NCI-H748 (cell line): ENCODE data around the gene ZBTB8OS.

Experiments used
- DNase-seq: peaks from one replicate; lab custom pipeline; 2025; ENCODE audit not compliant: unreplicated experiment; lab: John Stamatoyannopoulos, UW

ZBTB8OS gene

DNA sequence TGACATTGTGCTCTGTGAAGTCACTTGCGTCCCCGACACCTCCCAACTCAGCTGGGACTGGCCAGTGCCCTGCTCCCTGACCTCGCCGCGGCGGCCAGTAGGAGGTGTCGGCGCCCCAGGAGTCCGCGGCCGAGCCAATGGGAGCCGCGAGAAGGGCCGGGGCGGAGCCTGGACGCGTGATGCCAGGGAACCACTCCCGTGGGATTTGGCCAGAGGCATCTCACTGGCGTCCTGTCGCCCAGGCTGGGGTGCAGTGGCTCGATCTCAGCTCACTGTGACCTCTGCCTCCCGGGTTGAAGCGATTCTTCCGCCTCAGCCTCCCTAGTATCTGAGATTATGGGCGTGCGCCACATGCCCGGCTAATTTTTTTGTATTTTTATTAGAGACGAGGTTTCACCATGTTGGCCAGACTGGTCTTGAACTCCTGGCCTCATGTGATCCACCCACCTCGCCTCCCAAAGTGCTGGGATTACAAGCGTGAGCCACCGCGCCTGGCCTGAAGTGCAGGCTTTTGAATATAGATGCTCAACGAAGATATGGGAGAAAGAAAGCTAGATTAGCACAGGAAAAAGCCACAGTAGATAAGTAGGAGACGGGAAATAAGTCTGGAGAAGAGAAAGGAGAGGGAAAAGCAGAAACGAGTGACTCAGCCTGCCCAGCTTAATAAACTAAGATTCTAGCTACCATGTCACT lies 38.0 kb downstream of the ZBTB8OS start:
- peak; percentile 76 for DNase-seq

DNA sequence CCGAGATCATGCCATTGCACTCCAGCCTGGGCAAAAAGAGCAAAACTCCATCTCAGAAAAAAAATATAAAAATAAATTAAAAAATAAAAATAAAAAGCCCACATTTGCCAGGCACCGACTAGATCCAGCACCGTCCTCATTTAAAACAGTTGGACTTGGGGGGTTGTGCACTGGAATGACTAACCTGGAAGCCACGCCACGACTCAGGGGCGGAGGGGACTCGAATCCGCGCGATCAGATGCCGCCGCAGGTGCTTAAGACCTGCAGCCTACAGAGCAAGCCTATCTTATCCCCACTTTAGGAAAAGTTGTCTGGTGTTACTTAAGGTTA lies 38.5 kb downstream of the ZBTB8OS start:
- DNase-seq, result no peak

DNA sequence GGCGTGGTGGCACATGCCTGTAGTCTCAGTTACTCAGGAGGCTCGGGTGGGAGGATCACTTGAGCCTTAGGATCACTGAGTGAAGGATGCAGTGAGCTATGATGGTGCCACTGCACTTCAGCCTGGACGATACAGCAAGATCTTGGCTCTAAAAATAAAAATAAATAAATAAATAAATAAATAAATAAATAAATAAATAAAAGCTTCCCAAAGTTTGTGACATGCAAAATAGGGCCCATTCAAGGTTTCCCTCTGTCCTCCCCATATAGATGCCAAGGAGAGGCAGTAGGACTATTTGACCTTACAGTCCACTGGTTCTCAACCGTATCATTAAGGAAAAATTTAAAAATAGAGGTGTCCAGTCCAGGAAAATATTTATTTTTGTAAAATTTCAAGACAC lies 41.2 kb downstream of the ZBTB8OS start:
- DNase-seq, result no peak

DNA sequence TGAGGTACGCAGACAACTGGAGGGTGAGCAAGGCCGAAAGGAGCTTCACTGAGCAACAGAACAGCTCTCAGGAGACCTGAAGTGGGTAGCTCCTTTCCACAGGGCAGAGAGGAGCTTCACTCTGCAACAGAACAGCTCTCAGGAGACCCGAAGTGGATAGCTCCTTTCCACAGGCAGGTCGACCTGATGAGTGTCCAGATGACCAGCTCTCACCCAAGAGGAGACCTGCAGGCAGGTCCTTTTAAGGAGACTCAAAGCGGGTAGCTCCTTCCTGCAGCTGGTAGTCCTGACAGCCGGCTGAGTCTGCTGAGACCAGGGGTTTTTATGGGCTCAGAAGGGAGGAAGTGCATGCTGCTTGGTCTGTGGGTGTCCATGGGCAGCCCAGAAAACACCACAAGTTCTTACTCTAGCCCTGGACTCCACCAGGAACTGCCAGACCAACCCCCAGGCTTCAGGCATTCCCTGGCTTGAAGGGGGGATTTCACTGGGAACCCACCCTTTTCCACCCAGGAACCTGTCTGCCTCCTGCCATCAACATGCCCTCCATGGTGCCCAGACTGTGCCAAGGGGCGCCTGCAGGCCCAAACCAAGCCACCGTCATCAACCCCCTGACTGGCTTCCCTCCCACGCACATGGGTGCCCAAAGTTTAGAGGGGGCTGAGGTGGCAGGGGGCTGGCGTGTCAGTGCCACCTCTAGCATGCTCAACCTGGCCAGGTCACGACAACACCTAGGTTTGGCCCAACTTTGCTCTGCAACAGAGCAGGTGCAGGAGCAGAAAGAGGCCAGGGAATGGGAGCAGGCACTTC lies 43.6 kb downstream of the ZBTB8OS start:
- no peak for DNase-seq

DNA sequence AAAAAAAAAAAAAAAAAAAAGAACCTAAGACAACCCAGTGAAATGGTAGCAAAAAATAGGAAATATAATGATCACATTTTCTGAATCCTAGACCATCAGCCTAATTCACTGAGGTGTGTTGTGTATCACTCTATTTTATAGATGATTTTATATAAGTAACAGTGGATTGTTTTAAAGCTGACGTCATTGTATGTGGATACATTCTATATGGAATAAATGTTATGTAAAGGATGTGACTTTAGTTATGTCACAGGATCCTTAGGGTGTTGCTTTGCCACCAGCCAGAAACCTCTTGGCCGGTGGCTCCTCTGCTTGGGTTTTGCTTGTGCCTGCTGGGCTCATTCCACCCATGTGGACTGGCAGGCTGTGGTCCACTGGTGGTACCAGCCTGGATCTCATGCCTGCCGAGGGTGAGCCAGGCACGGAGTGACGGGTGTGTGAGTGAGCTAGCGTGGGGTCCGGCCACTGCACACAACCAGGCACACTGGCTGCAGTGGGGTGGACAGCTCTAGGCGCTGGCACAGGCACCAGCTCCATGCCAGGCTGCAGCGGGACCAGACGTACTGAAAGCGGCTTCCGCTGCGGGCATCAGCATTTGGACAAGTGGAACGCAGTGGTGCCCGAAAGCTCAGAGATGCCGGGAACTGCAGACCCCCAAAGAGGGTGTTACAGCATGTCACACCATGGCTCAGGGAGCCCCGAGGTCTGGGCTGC lies 44.5 kb downstream of the ZBTB8OS start:
- DNase-seq, result no peak

- DNase-seq, result no peak
These were observed 50.3 kb downstream of the ZBTB8OS start for GRCh38 chr1:32600034-32600433.

GRCh38 chr1:32592943-32593342 lies 57.4 kb downstream of the ZBTB8OS start:
- DNase-seq, result no peak

- DNase-seq, result no peak
These were observed 69.9 kb downstream of the ZBTB8OS start for GRCh38 chr1:32580348-32581017.
